RPMI7951 (cell line): Measurements from ENCODE around the gene CYB561D1. TPM values are rescaled to one million over a fixed set of nuclear protein-coding genes. Genes with fewer than 3 reads are reported as not detected.

Experiments used
- DNase-seq: peaks from one replicate; pipeline ENCODE4 v3.0.0-alpha.2; 2012; ENCODE audit warnings: low read depth
- total RNA-seq: library from RNA; depleted of rRNA; stranded (reverse); fragments of >200 nt; shearing (Covaris generic); gene quantifications from 2 replicates; pipeline ENCODE4 v1.2.3, GENCODE V29; 2014

CYB561D1 gene
- total RNA-seq, 1 experiment from 2014 or later: 4.0 TPM

- DNase-seq: peak; percentile 67
Observed at GRCh38 chr1:109529881-109530456, 36.1 kb downstream of the CYB561D1 start.

- no peak for DNase-seq
Observed at GRCh38 chr1:109530457-109531087, 36.7 kb downstream of the CYB561D1 start.

- DNase-seq: no peak
Observed at GRCh38 chr1:109531380-109531779, 37.5 kb downstream of the CYB561D1 start.

- no peak for DNase-seq
Observed at GRCh38 chr1:109531826-109532364, 38.0 kb downstream of the CYB561D1 start.

GRCh38 chr1:109532365-109533136 is 38.7 kb downstream of the CYB561D1 start:
- DNase-seq: peak; percentile 81

- DNase-seq: no peak
Observed at GRCh38 chr1:109534307-109534858, 40.5 kb downstream of the CYB561D1 start.

- peak; percentile 42 for DNase-seq
Observed at GRCh38 chr1:109535481-109535880, 41.6 kb downstream of the CYB561D1 start.

GRCh38 chr1:109535971-109536491 is 42.1 kb downstream of the CYB561D1 start:
- no peak for DNase-seq

GRCh38 chr1:109537450-109538178 is 43.7 kb downstream of the CYB561D1 start:
- no peak for DNase-seq

GRCh38 chr1:109538827-109539555 is 45.1 kb downstream of the CYB561D1 start:
- no peak for DNase-seq

GRCh38 chr1:109539676-109540075 is 45.8 kb downstream of the CYB561D1 start, which contains the start of gene GPR61:
TSS of gene GPR61 (plus strand) at chr1:109539872. CDS start at chr1:109543023, 3,151 bp downstream.
- DNase-seq: no peak

GRCh38 chr1:109541102-109541501 is 47.2 kb downstream of the CYB561D1 start:
- no peak for DNase-seq

GRCh38 chr1:109542657-109543056 is 48.8 kb downstream of the CYB561D1 start:
- DNase-seq: no peak

- DNase-seq: no peak
Observed at GRCh38 chr1:109543283-109543987, 49.5 kb downstream of the CYB561D1 start.

GRCh38 chr1:109543988-109544735 is 50.3 kb downstream of the CYB561D1 start:
- no peak for DNase-seq

- DNase-seq: peak; percentile 85
Observed at GRCh38 chr1:109546311-109547109, 52.6 kb downstream of the CYB561D1 start.

- DNase-seq: no peak
Observed at GRCh38 chr1:109547463-109548320, 53.8 kb downstream of the CYB561D1 start.
